Mesothelial cell of epicardium (in vitro differentiated cells): Measurements from ENCODE around the gene GPSM3. TPM values are rescaled to one million over a fixed set of nuclear protein-coding genes. Genes with fewer than 3 reads are reported as not detected.
"Not testable (repeated sequence)": the region's sequence is repeated elsewhere in the genome, so short reads cannot be mapped to it uniquely, and the experiment has no call there.

Experiments used
- DNase-seq, 2 experiments: peaks; one replicate each; pipeline ENCODE4 v3.0.0; 2021; ENCODE audit warnings: low spot score in 2 of 2; ENCODE audit not compliant: unreplicated experiment in 2 of 2
- H3K27ac Mint-ChIP-seq: 2 replicates; pipeline ENCODE4 v1.8.0; 2021; ENCODE audit warnings: mixed read lengths
- H3K27me3 Mint-ChIP-seq: 2 replicates; pipeline ENCODE4 v1.8.0; 2021; ENCODE audit warnings: low read depth, mixed read lengths
- H3K36me3 Mint-ChIP-seq: 2 replicates; pipeline ENCODE4 v1.8.0; 2021; ENCODE audit warnings: mixed read lengths
- H3K4me1 Mint-ChIP-seq: 2 replicates; pipeline ENCODE4 v1.8.0; 2021; ENCODE audit warnings: mixed read lengths
- H3K4me3 Mint-ChIP-seq: 2 replicates; pipeline ENCODE4 v1.8.0; 2021; ENCODE audit warnings: mild to moderate bottlenecking, moderate library complexity, mixed read lengths
- H3K9me3 Mint-ChIP-seq: 2 replicates; pipeline ENCODE4 v1.8.0; 2021; ENCODE audit warnings: mixed read lengths
- CTCF ChIP-seq: fragments of 200-600 bp; sonication (generic); IDR thresholded peaks from one replicate; pipeline ENCODE4 v1.5.0; 2021; ENCODE audit warnings: antibody characterized with exemption; ENCODE audit not compliant: unreplicated experiment
- total RNA-seq: library from RNA; stranded (reverse); gene quantifications from 3 replicates; pipeline ENCODE4 v1.2.1, GENCODE V29; 2021

Gene GPSM3
- total RNA-seq, 1 donor from 2014 or later: 7.6 TPM

GRCh38 chr6:32190911-32191677, 1.3 kb downstream of the GPSM3 start:
- no peak for DNase-seq
- H3K4me3 Mint-ChIP-seq: peak overlapping the region; percentile 40
- H3K36me3 Mint-ChIP-seq: peaks cover 13% of the 10 kb centered on the region
- no peaks in the 10 kb centered on the region for H3K9me3 Mint-ChIP-seq
- H3K4me1 Mint-ChIP-seq: peaks cover 70% of the 10 kb centered on the region
- H3K27me3 Mint-ChIP-seq: no peaks in the 10 kb centered on the region
- no peak for TF ChIP-seq CTCF
- H3K27ac Mint-ChIP-seq: peak overlapping the region; percentile 94

GRCh38 chr6:32190054-32190851, 2.2 kb downstream of the GPSM3 start, which contains the start of gene PBX2:
Gene PBX2 (minus strand): TSS chr6:32190202. CDS start chr6:32189915, 287 bp downstream.
- no peak for TF ChIP-seq CTCF
- peaks cover 76% of the 10 kb centered on the region for H3K4me1 Mint-ChIP-seq
- no peaks in the 10 kb centered on the region for H3K27me3 Mint-ChIP-seq
- H3K9me3 Mint-ChIP-seq: no peaks in the 10 kb centered on the region
- peak within 1 kb of the TSS; percentile 98 for H3K27ac Mint-ChIP-seq
- H3K36me3 Mint-ChIP-seq: peaks cover 17% of the 10 kb centered on the region
- peak; percentile 76 to 82 for DNase-seq
- H3K4me3 Mint-ChIP-seq: peak within 1 kb of the TSS; percentile 86

- Mint-ChIP-seq H3K27ac (peak overlapping the region; percentile 97), H3K4me1 (peaks cover 71% of the 10 kb centered on the region), H3K27me3 (no peaks in the 10 kb centered on the region), H3K9me3 (no peaks in the 10 kb centered on the region), H3K36me3 (peaks cover 17% of the 10 kb centered on the region), H3K4me3 (peak overlapping the region; percentile 86)
- no peak for DNase-seq
- no peak for TF ChIP-seq CTCF
These were observed 2.7 kb downstream of the GPSM3 start for GRCh38 chr6:32189742-32190053.

- Mint-ChIP-seq H3K27me3 (no peaks in the 10 kb centered on the region), H3K27ac (peak overlapping the region; percentile 97), H3K4me3 (peak overlapping the region; percentile 86), H3K9me3 (no peaks in the 10 kb centered on the region), H3K4me1 (peaks cover 70% of the 10 kb centered on the region), H3K36me3 (peaks cover 17% of the 10 kb centered on the region)
- DNase-seq: no peak
- TF ChIP-seq CTCF: no peak
These were observed 3.2 kb downstream of the GPSM3 start for GRCh38 chr6:32189069-32189741.

- peaks cover 69% of the 10 kb centered on the region for H3K4me1 Mint-ChIP-seq
- H3K4me3 Mint-ChIP-seq: peak overlapping the region; percentile 86
- no peak for DNase-seq
- H3K9me3 Mint-ChIP-seq: no peaks in the 10 kb centered on the region
- no peaks in the 10 kb centered on the region for H3K27me3 Mint-ChIP-seq
- TF ChIP-seq CTCF: no peak
- peak overlapping the region; percentile 97 for H3K27ac Mint-ChIP-seq
- peaks cover 17% of the 10 kb centered on the region for H3K36me3 Mint-ChIP-seq
These were observed 3.9 kb downstream of the GPSM3 start for GRCh38 chr6:32188381-32189068.

GRCh38 chr6:32187725-32188380, 4.6 kb downstream of the GPSM3 start:
- peaks cover 66% of the 10 kb centered on the region for H3K4me1 Mint-ChIP-seq
- peaks cover 17% of the 10 kb centered on the region for H3K36me3 Mint-ChIP-seq
- H3K9me3 Mint-ChIP-seq, DNase-seq, H3K27me3 Mint-ChIP-seq: not testable (repeated sequence)
- H3K4me3 Mint-ChIP-seq: peak overlapping the region; percentile 86
- peak overlapping the region; percentile 97 for H3K27ac Mint-ChIP-seq
